Body of pancreas (tissue), 4 donors: ENCODE data around the gene GNLY. TPM values are rescaled to one million over a fixed set of nuclear protein-coding genes. Genes with fewer than 3 reads are reported as not detected.
A peak's percentile ranks its signal among the peaks of the same experiment; 100 is the strongest.
"Not testable (repeated sequence)": the region's sequence is repeated elsewhere in the genome, so short reads cannot be mapped to it uniquely, and the experiment has no call there.

Experiments
- ATAC-seq: fragments of 150-250 bp; one replicate; pipeline ENCODE4 v1.9.1; 2016
- DNase-seq, 4 donors: peaks; one replicate each; pipeline ENCODE4 v3.0.0-alpha.2; 2019
- H3K27ac ChIP-seq, 4 donors: fragments of 200-600 bp; sonication (generic); 1 replicate in 3 of 4; 2 replicates in 1 of 4; pipeline versions ENCODE4 v1.5.1 to v1.6.1; 2016 to 2019; ENCODE audit warnings: mild to moderate bottlenecking in 1 of 4, mixed read lengths in 1 of 4, moderate library complexity in 1 of 4
- H3K27me3 ChIP-seq, 2 donors: fragments of 200-600 bp; sonication (generic); one replicate each; pipeline ENCODE4 v1.6.0; 2016; ENCODE audit warnings: mild to moderate bottlenecking in 1 of 2
- H3K36me3 ChIP-seq, 2 donors: fragments of 200-600 bp; sonication (generic); replicated peaks in 1 of 2; 2 replicates each; pipeline ENCODE4 v1.5.1; 2016; ENCODE audit warnings: low read depth in 2 of 2; ENCODE audit not compliant: insufficient read depth in 1 of 2
- H3K4me1 ChIP-seq: fragments of 200-600 bp; sonication (generic); one replicate; pipeline ENCODE4 v1.6.0; 2016
- H3K4me3 ChIP-seq, 2 donors: fragments of 200-600 bp; sonication (generic); 1 replicate in 1 of 2; 2 replicates in 1 of 2; pipeline ENCODE4 v1.5.1; 2016 to 2019
- H3K9me3 ChIP-seq, 3 donors: fragments of 200-600 bp; sonication (generic); 1 replicate in 2 of 3; 2 replicates in 1 of 3; pipeline ENCODE4 v1.5.1; 2016
- CTCF ChIP-seq, 7 experiments: fragments of 450-650 bp in 4 of 7; fragments of 200-600 bp in 3 of 7; sonication (generic) in 3 of 7; IDR thresholded peaks; one replicate each; pipeline ENCODE4 v1.5.1; 2016 to 2019; ENCODE audit warnings: antibody characterized with exemption in 7 of 7
- POLR2A ChIP-seq, 3 donors: fragments of 450-650 bp; IDR thresholded peaks; one replicate each; pipeline ENCODE4 v1.6.1; 2016; ENCODE audit warnings: antibody characterized with exemption in 3 of 3, mild to moderate bottlenecking in 2 of 3
- WGBS, 2 donors: methylation state at CpG; one replicate each; pipeline ENCODE4 v1.1.5; 2017; 5-methylcytosine and 5-hydroxymethylcytosine counted together
- intact Hi-C: fragments of 100-400 bp; cut with DNase I; formaldehyde crosslinking; loops from one replicate; pipeline ENCODE4 v1.15.1; 2023
- total RNA-seq, 2 donors: library from RNA; depleted of rRNA; stranded (reverse); fragments of >200 nt; gene quantifications; one replicate each; pipeline ENCODE4 v1.1.0, GENCODE V29; 2016

Gene GNLY
- total RNA-seq, 2 donors from 2014 or later = 5.6 TPM; not detected in 1

- no peaks in the 10 kb centered on the region for H3K27me3 ChIP-seq
- TF ChIP-seq POLR2A (IDR thresholded peaks at IDR 0.05) = no peak
- DNase-seq (no peak), ATAC-seq (no peak)
- no peaks in the 10 kb centered on the region for H3K36me3 ChIP-seq
- intact Hi-C loops = loop anchor here (10.0 kb wide), 1 partner anchor 433 kb away; no protein-coding TSS in a partner anchor
- H3K4me3 ChIP-seq = no peak within 1 kb of the TSS
- WGBS, 2 donors = 75 to 85% methylated on average over 1 to 5 of the region's 5 CpGs
- no peaks in the 10 kb centered on the region for H3K9me3 ChIP-seq
- H3K4me1 ChIP-seq = no peaks in the 10 kb centered on the region
- H3K27ac ChIP-seq = no peak within 1 kb of the TSS
Observed at GRCh38 chr2:85668009-85668856, 25.9 kb upstream of the GNLY start, which contains the start of gene SFTPB. Gene SFTPB (minus strand): TSS chr2:85668199. CDS start chr2:85668183, 16 bp downstream.

DNA sequence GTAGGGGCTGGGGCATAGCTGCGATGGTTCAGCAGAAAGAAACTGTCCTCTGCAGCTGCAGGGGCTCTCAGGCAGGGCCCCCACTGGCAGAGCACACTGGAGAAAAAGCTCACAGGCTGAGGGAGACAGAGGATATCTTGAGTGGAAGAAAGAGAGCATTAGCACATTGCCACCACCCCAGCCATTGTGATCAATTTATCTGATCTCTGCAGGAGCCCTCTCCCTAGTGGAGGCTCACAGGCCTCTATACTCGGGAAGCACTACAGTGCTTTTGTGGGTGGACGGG lies 25.4 kb upstream of the GNLY start:
- Histone ChIP-seq H3K27me3 (no peaks in the 10 kb centered on the region), H3K9me3 (no peaks in the 10 kb centered on the region), H3K27ac (no peak overlapping the region), H3K4me1 (no peaks in the 10 kb centered on the region), H3K4me3 (no peak overlapping the region), H3K36me3 (no peaks in the 10 kb centered on the region)
- no peak for DNase-seq
- no peak for TF ChIP-seq POLR2A (IDR thresholded peaks at IDR 0.05)
- TF ChIP-seq CTCF (IDR thresholded peaks at IDR 0.05) = no peak
- ATAC-seq = no peak
- intact Hi-C loops = loop anchor here (10.0 kb wide), 1 partner anchor 434 kb away; no protein-coding TSS in a partner anchor
- WGBS, 2 donors = 81 to 92% methylated on average over 2 to 3 of the region's 3 CpGs

DNA sequence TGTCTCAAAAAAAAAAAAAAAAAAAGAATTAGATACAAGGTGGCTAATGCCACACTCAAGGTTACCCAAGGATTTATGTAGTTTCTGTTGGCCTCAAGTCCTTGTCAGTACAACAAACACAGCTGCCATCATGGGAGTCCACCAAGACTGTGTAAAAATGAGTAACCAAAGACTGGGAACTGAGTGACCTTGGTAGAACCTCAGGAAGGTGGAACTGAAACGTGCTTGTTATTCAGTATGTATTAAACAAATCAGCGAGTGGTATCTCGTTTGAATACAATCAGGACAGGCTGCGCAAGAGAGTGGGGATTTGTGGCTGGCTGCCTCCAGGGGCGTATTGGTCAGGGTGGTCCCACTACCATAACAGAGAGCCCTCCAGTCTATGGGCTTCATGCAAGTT lies 24.6 kb upstream of the GNLY start:
- Histone ChIP-seq H3K27me3 (no peaks in the 10 kb centered on the region), H3K36me3 (no peaks in the 10 kb centered on the region), H3K9me3 (no peaks in the 10 kb centered on the region), H3K27ac (no peak overlapping the region), H3K4me1 (no peaks in the 10 kb centered on the region), H3K4me3 (no peak overlapping the region)
- DNase-seq (no peak), ATAC-seq (peak; percentile 36)
- intact Hi-C loops = loop anchor here (10.0 kb wide), 1 partner anchor 435 kb away; no protein-coding TSS in a partner anchor
- 31 to 42% methylated on average over 5 of the region's 5 CpGs for WGBS, 2 donors
- TF ChIP-seq CTCF (IDR thresholded peaks at IDR 0.05) (no peak), POLR2A (IDR thresholded peaks at IDR 0.05) (no peak)

DNA sequence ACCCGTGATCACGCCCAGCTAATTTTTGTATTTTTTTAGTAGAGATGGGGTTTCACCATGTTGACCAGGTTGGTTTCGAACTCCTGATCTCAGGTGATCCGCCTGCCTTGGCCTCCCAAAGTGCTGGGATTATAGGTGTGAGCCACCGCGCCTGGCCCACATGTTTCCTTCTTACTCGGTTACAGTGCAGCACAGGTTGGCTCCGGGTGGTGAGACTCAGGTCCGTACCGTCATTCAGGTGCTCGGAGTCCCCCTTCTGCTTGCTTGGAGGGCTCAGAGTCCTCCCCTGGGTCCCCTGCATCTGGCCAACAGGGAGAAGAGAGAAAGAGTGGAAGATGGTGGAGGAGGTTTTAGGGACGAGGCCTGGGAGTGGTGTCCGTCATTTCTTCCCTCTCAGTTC lies 23.7 kb upstream of the GNLY start:
- intact Hi-C loops, H3K27ac ChIP-seq: not testable (repeated sequence)
- 87 to 91% methylated on average over 13 of the region's 13 CpGs for WGBS, 2 donors

DNA sequence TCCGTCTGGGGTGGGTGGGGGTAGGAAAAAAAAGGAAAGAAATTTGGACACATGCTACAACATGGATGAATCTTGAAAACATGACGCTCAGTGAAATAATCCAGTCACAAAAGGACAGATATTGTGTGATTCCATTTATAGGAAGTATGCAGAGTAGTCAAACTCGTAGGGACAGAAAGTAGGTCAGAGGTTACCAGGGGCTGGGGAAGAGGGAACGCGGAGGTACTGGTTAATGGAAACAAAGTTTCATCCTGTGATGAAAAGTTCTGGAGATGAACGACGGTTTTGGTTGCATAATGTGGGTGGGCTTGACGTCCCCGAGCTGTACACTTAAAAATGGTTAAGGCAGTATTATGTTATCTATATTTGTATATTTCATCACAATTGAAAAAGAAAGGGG lies 21.7 kb upstream of the GNLY start:
- WGBS, 2 donors = 60 to 70% methylated on average over 9 of the region's 9 CpGs
- Histone ChIP-seq H3K27ac (no peak overlapping the region), H3K36me3 (no peaks in the 10 kb centered on the region), H3K4me3 (no peak overlapping the region), H3K9me3 (no peaks in the 10 kb centered on the region), H3K27me3 (no peaks in the 10 kb centered on the region), H3K4me1 (no peaks in the 10 kb centered on the region)
- DNase-seq = no peak
- intact Hi-C loops = no loop called here
- TF ChIP-seq CTCF (IDR thresholded peaks at IDR 0.05) (no peak), POLR2A (IDR thresholded peaks at IDR 0.05) (no peak)
- ATAC-seq = no peak

More for the DNA sequence above, 23.7 kb upstream of the GNLY start:
- not testable (repeated sequence) for H3K4me1 ChIP-seq, DNase-seq, H3K36me3 ChIP-seq, H3K4me3 ChIP-seq, H3K27me3 ChIP-seq, ATAC-seq, H3K9me3 ChIP-seq
